SKM-1 (cell line): ENCODE data around the gene UBE3C.
"Not testable (repeated sequence)": the region's sequence is repeated elsewhere in the genome, so short reads cannot be mapped to it uniquely, and the experiment has no call there.

Experiments
- DNase-seq: peaks from one replicate; lab custom pipeline; 2025; ENCODE audit not compliant: unreplicated experiment; lab: John Stamatoyannopoulos, UW

UBE3C gene

GRCh38 chr7:157129907-157130460, 8.7 kb upstream of the UBE3C start:
- no peak for DNase-seq

GRCh38 chr7:157130849-157131248, 7.9 kb upstream of the UBE3C start:
- DNase-seq = not testable (repeated sequence)

GRCh38 chr7:157132796-157133195, 5.9 kb upstream of the UBE3C start:
- DNase-seq = no peak

- no peak for DNase-seq
These were observed 5.4 kb upstream of the UBE3C start for GRCh38 chr7:157133304-157133703.

- DNase-seq = no peak
These were observed 2.4 kb upstream of the UBE3C start for GRCh38 chr7:157136372-157136771.

GRCh38 chr7:157138101-157138423, 664 bp upstream of the UBE3C start:
- DNase-seq = no peak

GRCh38 chr7:157139111-157139809, 534 bp downstream of the UBE3C start:
- no peak for DNase-seq

- DNase-seq = no peak
These were observed 1.2 kb downstream of the UBE3C start for GRCh38 chr7:157139810-157140510.

GRCh38 chr7:157140511-157140905, 1.8 kb downstream of the UBE3C start:
- no peak for DNase-seq

- no peak for DNase-seq
These were observed 2.9 kb downstream of the UBE3C start for GRCh38 chr7:157141525-157142060.

- DNase-seq = no peak
These were observed 5.1 kb downstream of the UBE3C start for GRCh38 chr7:157143788-157144187.

- no peak for DNase-seq
These were observed 10.6 kb downstream of the UBE3C start for GRCh38 chr7:157149317-157149716.

GRCh38 chr7:157150882-157151281, 12.2 kb downstream of the UBE3C start:
- no peak for DNase-seq

GRCh38 chr7:157151626-157152339, 13.1 kb downstream of the UBE3C start:
- DNase-seq = no peak

GRCh38 chr7:157152391-157152937, 13.7 kb downstream of the UBE3C start:
- DNase-seq = no peak

GRCh38 chr7:157153260-157153659, 14.5 kb downstream of the UBE3C start:
- no peak for DNase-seq

- DNase-seq = no peak
These were observed 17.2 kb downstream of the UBE3C start for GRCh38 chr7:157155959-157156358.

GRCh38 chr7:157158400-157158799, 19.7 kb downstream of the UBE3C start:
- DNase-seq = no peak

- DNase-seq = not testable (repeated sequence)
These were observed 20.8 kb downstream of the UBE3C start for GRCh38 chr7:157159537-157159936.

GRCh38 chr7:157160433-157160832, 21.7 kb downstream of the UBE3C start:
- DNase-seq = no peak

GRCh38 chr7:157165987-157166386, 27.3 kb downstream of the UBE3C start:
- no peak for DNase-seq
